ENCODE measurements around the gene MAST4.

DNA sequence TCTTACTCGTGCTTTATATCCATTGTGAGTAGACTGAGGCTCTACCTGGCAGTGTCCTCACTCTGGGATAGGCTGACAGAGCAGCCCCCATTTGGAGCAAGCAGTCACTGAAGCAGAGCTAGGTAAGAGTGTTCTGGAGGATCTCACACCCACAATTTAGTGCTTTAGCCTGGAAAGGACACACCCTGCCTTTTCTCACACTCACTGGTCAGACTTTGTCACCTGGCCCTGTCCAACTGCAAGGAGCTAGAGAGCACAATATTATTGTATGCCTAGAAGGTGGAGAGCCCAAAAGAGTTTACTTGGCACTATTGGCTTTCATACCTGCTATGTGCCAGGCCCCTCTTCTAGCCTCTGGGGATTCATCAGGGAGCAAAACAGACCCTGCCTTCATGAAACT lies 141.9 kb downstream of the MAST4 start:
- TF ChIP-seq, protein P1, sequence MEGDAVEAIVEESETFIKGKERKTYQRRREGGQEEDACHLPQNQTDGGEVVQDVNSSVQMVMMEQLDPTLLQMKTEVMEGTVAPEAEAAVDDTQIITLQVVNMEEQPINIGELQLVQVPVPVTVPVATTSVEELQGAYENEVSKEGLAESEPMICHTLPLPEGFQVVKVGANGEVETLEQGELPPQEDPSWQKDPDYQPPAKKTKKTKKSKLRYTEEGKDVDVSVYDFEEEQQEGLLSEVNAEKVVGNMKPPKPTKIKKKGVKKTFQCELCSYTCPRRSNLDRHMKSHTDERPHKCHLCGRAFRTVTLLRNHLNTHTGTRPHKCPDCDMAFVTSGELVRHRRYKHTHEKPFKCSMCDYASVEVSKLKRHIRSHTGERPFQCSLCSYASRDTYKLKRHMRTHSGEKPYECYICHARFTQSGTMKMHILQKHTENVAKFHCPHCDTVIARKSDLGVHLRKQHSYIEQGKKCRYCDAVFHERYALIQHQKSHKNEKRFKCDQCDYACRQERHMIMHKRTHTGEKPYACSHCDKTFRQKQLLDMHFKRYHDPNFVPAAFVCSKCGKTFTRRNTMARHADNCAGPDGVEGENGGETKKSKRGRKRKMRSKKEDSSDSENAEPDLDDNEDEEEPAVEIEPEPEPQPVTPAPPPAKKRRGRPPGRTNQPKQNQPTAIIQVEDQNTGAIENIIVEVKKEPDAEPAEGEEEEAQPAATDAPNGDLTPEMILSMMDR (IDR thresholded peaks at IDR 0.05; ENCODE audit: low read length): no peak
- no peak for TF ChIP-seq EZH2 (optimal IDR thresholded peaks at IDR 0.05; ENCODE audit: low read depth, low read length)

Data from MM.1S (cell line).